Heart right ventricle (tissue), 16 donors: ENCODE data around the gene COA5. TPM values are rescaled to one million over a fixed set of nuclear protein-coding genes. Genes with fewer than 3 reads are reported as not detected.

ENCODE experiments used
- ATAC-seq, 8 donors: fragments of 200-7000 bp; cut with Tn5 transposase; one replicate each; pipeline ENCODE4 v1.9.1; 2020; ENCODE audit warnings: mild to moderate bottlenecking in 8 of 8, moderate library complexity in 8 of 8, moderate number of reproducible peaks in 1 of 8
- DNase-seq, 2 donors: peaks; one replicate each; pipeline ENCODE4 v3.0.0-alpha.2; 2020
- H3K27ac ChIP-seq, 10 donors: fragments of 200-600 bp; sonication (generic) in 2 of 10; one replicate each; pipeline versions ENCODE4 v1.5.0 to v1.8.0; 2020 to 2022; ENCODE audit warnings: mild to moderate bottlenecking in 3 of 10
- H3K27me3 ChIP-seq, 7 donors: fragments of 200-600 bp; one replicate each; pipeline ENCODE4 v1.8.0; 2021 to 2022; ENCODE audit warnings: mild to moderate bottlenecking in 2 of 7
- H3K36me3 ChIP-seq, 9 donors: fragments of 200-600 bp; sonication (generic) in 1 of 9; one replicate each; pipeline versions ENCODE4 v1.5.0 to v1.8.0; 2020 to 2022; ENCODE audit warnings: mild to moderate bottlenecking in 2 of 9
- H3K4me1 ChIP-seq, 9 donors: fragments of 200-600 bp; sonication (generic) in 1 of 9; one replicate each; pipeline versions ENCODE4 v1.5.0 to v1.8.0; 2020 to 2022; ENCODE audit warnings: mild to moderate bottlenecking in 4 of 9
- H3K4me3 ChIP-seq, 10 donors: fragments of 200-600 bp; sonication (generic) in 2 of 10; one replicate each; pipeline versions ENCODE4 v1.5.0 to v1.8.0; 2020 to 2022; ENCODE audit warnings: mild to moderate bottlenecking in 7 of 10, moderate library complexity in 2 of 10
- H3K9me3 ChIP-seq, 11 donors: fragments of 200-600 bp in 10 of 11; sonication (generic) in 2 of 11; one replicate each; pipeline versions ENCODE4 v1.5.0 to v1.8.0; 2013 to 2022; ENCODE audit warnings: mild to moderate bottlenecking in 2 of 11, control low read depth in 1 of 11, moderate library complexity in 1 of 11
- CTCF ChIP-seq, 9 donors: fragments of 200-600 bp; sonication (generic) in 2 of 9; IDR thresholded peaks; one replicate each; pipeline versions ENCODE4 v1.5.0 to v1.8.0; 2021 to 2022; ENCODE audit warnings: antibody characterized with exemption in 9 of 9, mild to moderate bottlenecking in 5 of 9, moderate library complexity in 1 of 9
- WGBS, 2 donors: extraction: QIAGEN DNeasy Blood & Tissue Kit; methylation state at CpG; one replicate each; pipeline ENCODE4 v1.1.7; 2013; ENCODE audit warnings: inconsistent platforms in 1 of 2; 5-methylcytosine and 5-hydroxymethylcytosine counted together
- intact Hi-C, 10 donors: fragments of 100-400 bp; cut with DNase I; formaldehyde crosslinking; loops; one replicate each; pipeline versions ENCODE4 v1.11.1 to v1.14.2; 2022
- polyA plus RNA-seq, 2 donors: library from polyadenylated mRNA; stranded (reverse); fragments of 200-250 nt; gene quantifications; one replicate each; pipeline ENCODE4 v1.2.3, GENCODE V29; 2013
- total RNA-seq, 10 donors: library from RNA; stranded (reverse); fragmentation: NEBNext Ultra II Directional in 3 of 10; extraction: Animal tissue kit (Norgen Biotek cat#: 25700) in 3 of 10; gene quantifications; one replicate each; pipeline versions ENCODE4 v1.2.1 to v1.2.4, GENCODE V29; 2021 to 2023
- donor health status: Arrhythmogenic right ventricular cardiomyopathy.
- donor health status: ischemic (EF 13 %, LVEDD 7.1; RV severe dilation, severe dysfunction).
- donor health status: healthy with polysubstance abuse.
- donor health status: DM: no; HTN: yes; CAD: no.
- donor health status: DM: no; HTN: no; CAD: no.
- donor health status: ischemic (EF 25% LVEDD 6.9; RV normal size, moderate dysfunction).
- donor health status: ischemic (EF 25% LVEDD 5.7; RV mildly dilated, moderate dysfunction).
- donor health status: healthy.
- donor health status: DM: yes; HTN: yes; CAD: no.
- donor health status: Ischemic cardiomyopathy.
- donor health status: ischemic (EF 35%, LVEDD 5.7; RV mildly dilated, moderate dysfunction).
- donor health status: nonischemic (EF 11% LVEDD 7.7; RV severe dilation, severe dysfunction).
- donor health status: DM: yes; HTN: yes; CAD: no.
- donor health status: PGD.
- donor health status: ischemic (EF 29% LVEDD 5.4; RV normal size, mild dysfunction).
- donor health status: nonischemic (EF 23%, LVEDD 6.1; RV moderate dilation, normal function).

The COA5 gene
- total and polyA plus RNA-seq, 12 donors, result 20.2 to 61.2 (median 26.0) TPM

- peak overlapping the region in 2 of 10 donors; percentile 83 to 92 for H3K4me3 ChIP-seq
- no peak for ATAC-seq
- WGBS, 2 donors, result 81 to 86% methylated on average over 7 of the region's 7 CpGs
- H3K27me3 ChIP-seq, result no peaks in the 10 kb centered on the region
- peaks cover 0 to 46% (median 11%) of the 10 kb centered on the region in 9 donors for H3K36me3 ChIP-seq
- intact Hi-C loops, result loop anchor here in 5 of 10 donors (5.0 to 10.0 kb wide), 3 partner anchors 39 to 192 kb away; partner anchors contain the start of gene INPP4A (in 1 of the 5)
- no peak overlapping the region for H3K27ac ChIP-seq
- peaks cover 16 to 62% (median 51%) of the 10 kb centered on the region in 9 donors for H3K4me1 ChIP-seq
- no peaks in the 10 kb centered on the region for H3K9me3 ChIP-seq
- TF ChIP-seq CTCF (IDR thresholded peaks at IDR 0.05), result no peak
- no peak for DNase-seq
These were observed 1.9 kb downstream of the COA5 start for GRCh38 chr2:98606431-98606830.

DNA sequence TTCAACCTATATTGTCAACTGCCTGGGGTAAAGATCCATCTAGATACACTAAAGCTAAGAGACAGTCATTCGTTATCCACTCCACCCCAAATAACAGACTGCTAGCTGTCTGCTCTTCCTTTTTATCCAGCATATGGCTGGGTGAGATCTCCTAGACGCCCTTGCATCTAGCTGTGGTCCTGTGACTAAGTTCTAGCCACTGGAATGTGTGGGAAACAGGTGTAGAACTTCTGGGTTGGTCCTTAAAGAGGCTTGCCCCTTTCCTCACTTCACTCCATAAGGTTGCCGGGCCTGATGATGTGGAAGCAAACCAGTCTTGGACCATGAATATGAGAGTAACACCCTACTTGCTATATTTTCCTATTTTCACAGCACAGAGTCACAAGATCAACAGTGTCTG, 3.2 kb downstream of the COA5 start:
- intact Hi-C loops, result loop anchor here in 5 of 10 donors (5.0 to 10.0 kb wide), 3 partner anchors 38 to 190 kb away; partner anchors contain the start of gene INPP4A (in 1 of the 5)

DNA sequence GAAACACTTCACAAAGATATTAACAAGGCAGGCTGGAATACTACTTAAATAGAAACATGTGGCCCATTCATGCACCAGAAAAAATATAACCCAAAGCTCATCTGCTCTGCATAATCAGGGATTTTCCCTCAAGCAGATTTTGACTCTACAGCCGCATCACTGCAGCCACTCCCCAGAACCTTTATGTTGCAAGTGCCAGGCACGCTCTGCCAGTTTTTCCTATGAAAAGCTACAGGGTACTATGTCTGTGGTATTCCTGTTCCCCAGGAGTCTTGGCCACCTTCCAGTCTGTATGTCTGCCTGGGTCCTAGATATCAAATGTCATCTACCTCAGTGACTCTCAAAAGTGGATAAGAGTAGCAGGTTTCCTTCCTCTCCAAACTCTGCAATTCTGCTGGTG, 3.8 kb downstream of the COA5 start:
- no peak for TF ChIP-seq CTCF (IDR thresholded peaks at IDR 0.05)
- H3K4me3 ChIP-seq, result no peak overlapping the region
- no peak for DNase-seq
- no peaks in the 10 kb centered on the region for H3K9me3 ChIP-seq
- H3K27me3 ChIP-seq, result no peaks in the 10 kb centered on the region
- peaks cover 10 to 43% (median 32%) of the 10 kb centered on the region in 9 donors for H3K4me1 ChIP-seq
- no peak for ATAC-seq
- peaks cover 0 to 47% (median 18%) of the 10 kb centered on the region in 9 donors for H3K36me3 ChIP-seq
- WGBS, 2 donors, result 68 to 73% methylated on average over 2 of the region's 2 CpGs
- no peak overlapping the region for H3K27ac ChIP-seq
- intact Hi-C loops, result loop anchor here in 5 of 10 donors (5.0 to 10.0 kb wide), 3 partner anchors 160 to 192 kb away; partner anchors contain the start of gene INPP4A (in 1 of the 5)

More for the DNA sequence above, 3.2 kb downstream of the COA5 start:
- no peaks in the 10 kb centered on the region for H3K27me3 ChIP-seq
- H3K4me1 ChIP-seq, result peaks cover 10 to 48% (median 37%) of the 10 kb centered on the region in 9 donors
- WGBS, 2 donors, result 75 to 82% methylated on average over 3 of the region's 3 CpGs
- H3K27ac ChIP-seq, result no peak overlapping the region
- TF ChIP-seq CTCF (IDR thresholded peaks at IDR 0.05), result no peak
- H3K4me3 ChIP-seq, result no peak overlapping the region
- peaks cover 0 to 46% (median 13%) of the 10 kb centered on the region in 9 donors for H3K36me3 ChIP-seq
- no peak for ATAC-seq
- DNase-seq, result no peak
- no peaks in the 10 kb centered on the region for H3K9me3 ChIP-seq

- peak; percentile 36 to 69 (median 63) for TF ChIP-seq CTCF (IDR thresholded peaks at IDR 0.05)
- H3K4me3 ChIP-seq, result no peak overlapping the region
- peaks cover 0 to 76% (median 39%) of the 10 kb centered on the region in 9 donors for H3K36me3 ChIP-seq
- intact Hi-C loops, result loop anchor here in 9 of 10 donors (2.0 to 10.0 kb wide), 4 partner anchors 157 to 189 kb away; partner anchors contain the start of gene INPP4A (in 1 of the 9)
- H3K4me1 ChIP-seq, result peaks cover 2 to 27% (median 20%) of the 10 kb centered on the region in 9 donors
- WGBS, 2 donors, result 61 to 73% methylated on average over 3 of the region's 3 CpGs
- no peaks in the 10 kb centered on the region for H3K9me3 ChIP-seq
- no peak for DNase-seq
- no peak overlapping the region for H3K27ac ChIP-seq
- peak in 7 of 8 donors; percentile 62 to 84 (median 73) for ATAC-seq
- H3K27me3 ChIP-seq, result no peaks in the 10 kb centered on the region
These were observed 6.7 kb downstream of the COA5 start for GRCh38 chr2:98601532-98602132.
